ENCODE results near the gene MRPS23. TPM values are rescaled to one million over a fixed set of nuclear protein-coding genes. Genes with fewer than 3 reads are reported as not detected.

Gene MRPS23
- polyA plus RNA-seq, 1 donor: 40.3 TPM

- DNase-seq: no peak
- Histone ChIP-seq H3K27ac (ENCODE audit: low read length) (no peak overlapping the region), H3K9me3 (ENCODE audit: control insufficient read depth, low read depth, low read length) (no peaks in the 10 kb centered on the region), H3K27me3 (ENCODE audit: control insufficient read depth, insufficient read depth, low read length) (peaks cover 35% of the 10 kb centered on the region), H3K36me3 (ENCODE audit: control insufficient read depth, insufficient read depth, low read length) (no peaks in the 10 kb centered on the region), H3K4me1 (ENCODE audit: control insufficient read depth, insufficient read depth, low read length) (no peaks in the 10 kb centered on the region), H3K4me3 (ENCODE audit: low read length) (no peak overlapping the region)
- WGBS (ENCODE audit: insufficient coverage, low lambda C conversion rate): 73% methylated on average over 3 of the region's 4 CpGs
Measured at GRCh38 chr17:57788725-57789124, 61.1 kb downstream of the MRPS23 start.

- peak in 1 of 2 donors; percentile 24 for DNase-seq
Measured at GRCh38 chr17:57785022-57785421, 64.8 kb downstream of the MRPS23 start.

More at GRCh38 chr17:57785022-57785421, 64.8 kb downstream of the MRPS23 start:
- peaks cover 10% of the 10 kb centered on the region for H3K4me1 ChIP-seq (ENCODE audit: control insufficient read depth, insufficient read depth, low read length)
- H3K4me3 ChIP-seq (ENCODE audit: low read length): no peak overlapping the region
- H3K9me3 ChIP-seq (ENCODE audit: control insufficient read depth, low read depth, low read length): no peaks in the 10 kb centered on the region
- H3K36me3 ChIP-seq (ENCODE audit: control insufficient read depth, insufficient read depth, low read length): no peaks in the 10 kb centered on the region
- peaks cover 44% of the 10 kb centered on the region for H3K27me3 ChIP-seq (ENCODE audit: control insufficient read depth, insufficient read depth, low read length)
- H3K27ac ChIP-seq (ENCODE audit: low read length): no peak overlapping the region
- WGBS (ENCODE audit: insufficient coverage, low lambda C conversion rate): 60% methylated on average over 2 of the region's 7 CpGs

Other genes starting within 250 kb of the MRPS23 start
- gene CCDC182, start 104.7 kb downstream of the MRPS23 start, polyA plus RNA-seq: not detected
- 17.1 TPM for gene CUEDC1, start 105.4 kb upstream of the MRPS23 start, polyA plus RNA-seq
- gene VEZF1, start 138.2 kb upstream of the MRPS23 start, polyA plus RNA-seq: 52.2 TPM
- gene SRSF1, start 157.2 kb upstream of the MRPS23 start, polyA plus RNA-seq: 213 TPM
- gene DYNLL2, start 233.4 kb upstream of the MRPS23 start, polyA plus RNA-seq: 48.8 TPM

All from large intestine (tissue), 3 donors.